ENCODE measurements around the gene CNOT3.
A peak's percentile ranks its signal among the peaks of the same experiment; 100 is the strongest.
"Not testable (repeated sequence)": the region's sequence is repeated elsewhere in the genome, so short reads cannot be mapped to it uniquely, and the experiment has no call there.

CNOT3 gene

GRCh38 chr19:54137699-54138488, at the start of gene CNOT3:
CNOT3 (plus strand) TSS chr19:54137762; CDS start chr19:54142979, 5,217 bp downstream.
- no peak for DNase-seq

- no peak for DNase-seq
Measured at GRCh38 chr19:54094426-54095000, 43.0 kb upstream of the CNOT3 start.

DNA sequence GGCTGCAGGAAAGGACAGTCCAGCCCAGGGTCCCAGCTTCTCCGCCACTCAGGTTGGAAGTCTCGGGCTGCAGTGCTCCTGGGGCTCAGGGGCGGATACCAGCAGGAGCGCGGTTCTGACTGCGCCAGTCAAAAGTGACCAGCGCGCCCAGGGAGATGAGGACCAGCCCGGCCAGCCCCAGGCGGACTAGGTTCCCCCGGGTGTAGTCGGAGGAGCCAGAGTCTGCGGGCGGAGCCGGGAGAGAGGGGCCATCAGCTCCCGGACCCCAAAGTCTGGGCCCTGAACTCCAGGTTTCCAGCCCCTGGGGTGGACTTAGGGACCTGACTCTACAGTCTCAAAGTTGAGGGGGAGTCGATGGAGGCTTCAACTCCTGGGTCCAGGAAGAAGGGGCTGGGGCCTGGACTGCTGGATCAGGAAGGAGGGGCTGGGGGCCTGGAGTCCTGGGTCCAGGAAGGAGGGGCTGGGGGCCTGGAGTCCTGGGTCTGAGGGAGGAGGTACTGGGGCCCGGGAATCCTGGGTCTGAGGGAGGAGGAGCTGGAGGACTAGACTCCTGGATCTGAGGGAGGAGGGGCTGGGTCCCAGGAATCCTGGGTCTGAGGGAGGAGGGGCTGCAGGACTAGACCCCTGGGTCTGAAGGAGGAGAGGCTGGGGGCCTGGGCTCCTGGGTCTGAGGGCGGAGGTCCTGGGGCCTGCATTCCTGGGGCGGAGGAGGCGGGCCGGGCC, 42.3 kb upstream of the CNOT3 start:
- DNase-seq: no peak

- peak; percentile 25 for DNase-seq
Measured at GRCh38 chr19:54095859-54096616, 41.5 kb upstream of the CNOT3 start.

DNA sequence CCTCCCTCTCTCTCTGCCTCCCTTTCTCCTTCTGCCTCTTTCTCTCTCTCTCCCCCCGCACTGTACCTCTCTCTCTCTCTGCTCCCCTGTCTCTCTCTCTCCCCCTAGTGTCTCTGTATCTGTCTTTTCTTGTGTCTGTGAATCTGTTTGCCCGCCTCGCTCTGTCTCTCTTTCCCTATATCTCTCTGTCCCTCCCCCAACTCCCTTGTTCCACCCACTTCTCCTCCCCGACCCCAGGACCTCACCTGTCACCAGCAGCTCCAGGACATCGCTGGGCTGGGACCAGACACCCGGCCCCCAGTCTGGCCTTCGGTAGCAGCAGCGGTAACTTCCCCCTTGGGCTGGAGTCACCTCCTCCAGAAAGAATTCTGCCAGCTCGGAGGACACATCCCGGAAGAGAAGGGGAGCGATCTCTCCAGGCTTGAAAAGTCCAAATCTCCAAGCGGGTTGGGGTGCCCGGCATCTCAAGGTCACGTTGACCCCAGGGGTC, 40.9 kb upstream of the CNOT3 start:
- DNase-seq: no peak

GRCh38 chr19:54099190-54099902, 38.2 kb upstream of the CNOT3 start:
- DNase-seq: no peak

DNA sequence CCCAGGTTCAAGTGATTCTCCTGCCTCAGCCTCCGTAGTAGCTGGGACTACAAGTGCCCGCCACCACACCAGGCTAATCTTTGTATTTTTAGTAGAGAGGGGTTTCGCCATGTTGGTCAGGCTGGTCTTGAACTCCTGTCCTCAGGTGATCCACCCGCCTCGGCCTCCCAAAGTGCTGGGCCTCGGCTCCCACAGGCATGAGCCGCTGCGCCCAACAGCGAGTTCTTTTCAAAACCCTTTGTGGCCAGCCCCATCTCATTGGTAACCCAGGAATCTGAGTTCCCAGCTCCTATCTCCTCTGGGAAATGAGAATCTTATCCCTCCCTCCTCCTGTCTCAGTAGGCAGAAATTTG, 37.7 kb upstream of the CNOT3 start:
- not testable (repeated sequence) for DNase-seq

GRCh38 chr19:54100561-54100960, 37.0 kb upstream of the CNOT3 start, which contains the start of gene OSCAR:
OSCAR (minus strand) TSS chr19:54100803; CDS start chr19:54100792, 11 bp downstream.
- no peak for DNase-seq

- peak; percentile 98 for DNase-seq
Measured at GRCh38 chr19:54102421-54103169, 35.0 kb upstream of the CNOT3 start, which contains the start of gene NDUFA3. NDUFA3 (plus strand) TSS chr19:54102855; CDS start chr19:54102879, 24 bp downstream.

DNA sequence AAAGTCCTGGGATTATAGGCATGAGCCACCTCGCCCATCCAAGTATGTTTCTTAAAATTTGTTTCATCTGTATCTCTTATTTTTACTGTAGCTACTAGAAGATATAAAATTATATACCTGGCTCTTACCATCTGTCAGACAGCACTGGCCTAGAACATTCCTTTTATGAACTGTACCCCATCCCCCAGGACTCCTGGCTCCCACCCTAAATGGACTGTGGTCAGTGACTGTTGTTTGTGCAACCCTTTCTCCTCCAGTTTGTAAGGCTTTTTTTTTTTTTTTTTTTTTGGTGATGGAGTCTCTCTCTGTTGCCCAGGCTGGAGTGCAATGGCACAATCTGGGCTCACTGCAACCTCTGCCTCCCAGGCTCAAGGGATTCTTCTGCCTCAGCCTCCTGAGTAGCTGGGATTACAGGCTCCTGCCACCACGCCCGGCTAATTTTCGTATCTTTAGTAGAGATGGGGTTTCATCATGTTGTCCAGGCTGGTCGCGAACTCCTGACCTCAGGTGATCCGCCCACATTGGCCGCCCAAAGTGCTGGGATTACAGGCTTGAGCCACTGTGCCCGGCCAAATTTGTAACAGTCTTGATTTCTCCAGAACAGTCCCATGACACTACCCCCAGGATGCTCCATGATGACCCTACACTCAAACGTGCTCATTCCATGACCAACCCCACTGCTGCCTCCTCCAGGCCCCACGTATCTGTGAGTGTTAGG, 32.4 kb upstream of the CNOT3 start:
- DNase-seq: no peak

DNA sequence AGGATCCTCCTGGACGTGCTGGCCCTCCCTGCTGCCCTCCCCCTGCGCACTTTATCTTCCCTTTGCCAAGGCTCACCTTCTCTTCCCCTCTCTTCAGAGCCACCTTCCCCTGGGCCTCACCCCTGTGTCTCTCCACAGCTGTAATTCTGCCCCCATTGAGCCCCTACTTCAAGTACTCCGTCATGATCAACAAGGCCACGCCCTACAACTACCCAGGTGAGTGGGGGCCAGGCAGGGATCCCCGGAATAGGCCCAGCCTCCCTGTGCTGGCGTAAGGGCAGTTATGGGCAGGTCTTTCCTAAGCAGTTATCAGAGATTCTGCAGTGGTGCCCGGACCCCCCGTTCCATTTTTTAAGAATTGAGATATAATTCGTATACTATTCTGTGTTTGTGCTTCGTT, 31.8 kb upstream of the CNOT3 start:
- DNase-seq: no peak

GRCh38 chr19:54106716-54107115, 30.8 kb upstream of the CNOT3 start:
- no peak for DNase-seq

DNA sequence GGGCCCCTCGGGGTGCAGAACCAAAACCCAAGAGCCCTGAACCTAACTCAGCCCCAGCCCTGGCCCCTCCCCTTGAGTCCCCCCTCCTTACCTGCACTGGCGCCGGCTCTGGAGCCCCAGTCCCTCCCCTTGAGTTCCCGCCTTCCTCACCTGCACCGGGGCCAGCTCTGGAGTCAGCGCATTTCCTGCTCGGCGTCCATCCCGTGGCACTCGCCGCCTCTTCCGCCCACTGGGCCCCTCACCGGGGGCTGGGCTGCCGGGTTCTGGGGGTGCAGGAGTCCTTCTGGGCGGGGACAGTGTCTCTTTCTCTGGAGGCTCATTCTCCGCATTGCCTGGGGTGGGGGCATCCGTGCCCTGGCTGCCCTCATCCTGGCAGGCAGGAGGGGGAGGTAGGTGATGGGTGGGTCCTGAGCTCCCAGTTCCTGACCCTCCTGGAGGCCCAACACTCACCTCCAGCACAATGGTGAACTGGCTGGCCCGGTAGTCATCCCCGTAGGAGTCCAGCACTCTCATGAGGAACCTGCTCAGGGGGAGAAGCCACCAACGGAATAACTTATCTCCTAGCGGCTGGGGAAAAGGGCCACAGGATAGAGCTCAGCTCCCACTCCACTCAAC, 29.6 kb upstream of the CNOT3 start:
- DNase-seq: no peak

DNA sequence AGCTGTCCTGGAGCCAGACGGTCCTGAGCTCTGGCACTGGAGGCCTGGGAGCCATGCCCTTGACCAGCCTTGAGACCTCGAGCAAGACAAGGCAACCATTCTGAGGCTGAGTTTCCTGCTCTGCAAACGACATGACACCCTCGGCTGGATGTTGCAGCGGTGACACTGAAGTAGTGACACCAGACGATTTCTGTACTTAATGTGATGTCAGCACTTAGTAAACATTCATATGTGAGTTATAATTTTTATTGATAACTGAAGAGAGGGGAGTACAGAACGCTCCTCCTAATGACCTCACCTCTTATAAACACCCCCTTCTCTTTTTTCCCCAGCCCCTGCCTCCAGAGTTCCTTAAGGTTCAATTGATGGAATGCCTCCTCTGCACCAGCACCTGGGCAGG, 29.1 kb upstream of the CNOT3 start:
- DNase-seq: no peak

DNA sequence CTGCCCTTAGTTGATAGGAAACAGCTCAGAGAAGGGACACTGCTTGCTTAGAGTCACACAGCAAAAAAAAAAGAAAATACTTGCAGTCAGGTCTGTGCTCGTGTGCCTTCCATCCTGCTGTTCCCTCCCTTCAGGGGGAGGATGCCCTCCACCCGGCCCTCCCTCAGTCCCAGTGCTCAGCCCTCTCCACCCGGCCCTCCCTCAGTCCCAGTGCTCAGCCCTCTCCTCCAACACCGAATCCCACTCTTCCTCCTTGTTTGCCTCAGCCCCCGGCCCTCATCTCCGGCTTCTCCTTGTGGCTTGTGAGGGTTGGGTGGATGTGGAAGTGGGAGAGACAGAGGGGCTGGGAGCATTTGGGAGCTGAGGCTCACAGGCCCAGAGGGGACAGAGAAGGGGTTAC, 27.9 kb upstream of the CNOT3 start:
- DNase-seq: no peak

GRCh38 chr19:54114340-54115108, 23.0 kb upstream of the CNOT3 start:
- peak; percentile 19 for DNase-seq

- DNase-seq: peak; percentile 98
Measured at GRCh38 chr19:54115109-54116063, 22.2 kb upstream of the CNOT3 start, which contains the start of the genes PRPF31 and TFPT. PRPF31 (plus strand) TSS chr19:54115754; CDS start chr19:54118279, 2,525 bp downstream. TFPT (minus strand) TSS chr19:54115657; CDS start chr19:54115269, 388 bp downstream.

DNA sequence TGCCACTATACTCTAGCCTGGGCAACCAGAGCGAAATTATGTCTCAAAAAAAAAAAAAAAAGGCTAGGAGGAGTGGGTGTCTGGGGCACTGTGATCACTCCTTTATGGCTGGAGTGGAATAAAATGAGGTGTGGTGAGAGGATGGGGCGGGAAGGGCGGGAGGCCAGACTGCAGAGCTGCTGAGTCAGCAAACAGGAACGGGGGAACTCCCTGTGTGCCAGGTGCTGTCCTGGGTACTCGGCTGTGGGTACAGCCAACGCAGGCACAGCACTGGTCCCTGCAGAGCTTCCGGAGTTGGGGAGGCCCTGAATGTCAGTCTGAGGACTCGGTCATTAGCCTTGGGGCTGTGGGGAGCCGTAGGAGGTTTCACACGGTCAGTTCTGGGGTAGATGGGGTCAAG, 16.3 kb upstream of the CNOT3 start:
- DNase-seq: no peak
